ENCODE results near the gene PHGDH.

PHGDH gene

GRCh38 chr1:119715542-119715941 lies 3.8 kb downstream of the PHGDH start:
- TF ChIP-seq, protein P1, sequence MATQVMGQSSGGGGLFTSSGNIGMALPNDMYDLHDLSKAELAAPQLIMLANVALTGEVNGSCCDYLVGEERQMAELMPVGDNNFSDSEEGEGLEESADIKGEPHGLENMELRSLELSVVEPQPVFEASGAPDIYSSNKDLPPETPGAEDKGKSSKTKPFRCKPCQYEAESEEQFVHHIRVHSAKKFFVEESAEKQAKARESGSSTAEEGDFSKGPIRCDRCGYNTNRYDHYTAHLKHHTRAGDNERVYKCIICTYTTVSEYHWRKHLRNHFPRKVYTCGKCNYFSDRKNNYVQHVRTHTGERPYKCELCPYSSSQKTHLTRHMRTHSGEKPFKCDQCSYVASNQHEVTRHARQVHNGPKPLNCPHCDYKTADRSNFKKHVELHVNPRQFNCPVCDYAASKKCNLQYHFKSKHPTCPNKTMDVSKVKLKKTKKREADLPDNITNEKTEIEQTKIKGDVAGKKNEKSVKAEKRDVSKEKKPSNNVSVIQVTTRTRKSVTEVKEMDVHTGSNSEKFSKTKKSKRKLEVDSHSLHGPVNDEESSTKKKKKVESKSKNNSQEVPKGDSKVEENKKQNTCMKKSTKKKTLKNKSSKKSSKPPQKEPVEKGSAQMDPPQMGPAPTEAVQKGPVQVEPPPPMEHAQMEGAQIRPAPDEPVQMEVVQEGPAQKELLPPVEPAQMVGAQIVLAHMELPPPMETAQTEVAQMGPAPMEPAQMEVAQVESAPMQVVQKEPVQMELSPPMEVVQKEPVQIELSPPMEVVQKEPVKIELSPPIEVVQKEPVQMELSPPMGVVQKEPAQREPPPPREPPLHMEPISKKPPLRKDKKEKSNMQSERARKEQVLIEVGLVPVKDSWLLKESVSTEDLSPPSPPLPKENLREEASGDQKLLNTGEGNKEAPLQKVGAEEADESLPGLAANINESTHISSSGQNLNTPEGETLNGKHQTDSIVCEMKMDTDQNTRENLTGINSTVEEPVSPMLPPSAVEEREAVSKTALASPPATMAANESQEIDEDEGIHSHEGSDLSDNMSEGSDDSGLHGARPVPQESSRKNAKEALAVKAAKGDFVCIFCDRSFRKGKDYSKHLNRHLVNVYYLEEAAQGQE (IDR thresholded peaks at IDR 0.05; ENCODE audit: insufficient read depth in 1 of 2, low read depth in 2 of 2, low read length in 2 of 2), result no peak
- TF ChIP-seq TAF1 (IDR thresholded peaks at IDR 0.05; ENCODE audit: borderline replicate concordance, insufficient read depth, low read length) (no peak), FOXP2 (optimal IDR thresholded peaks at IDR 0.05; ENCODE audit: borderline replicate concordance, extremely low read depth, extremely low read length, insufficient read depth) (no peak), POLR2AphosphoS5 (IDR thresholded peaks at IDR 0.05; ENCODE audit: low read depth, low read length) (no peak), SIN3A (IDR thresholded peaks at IDR 0.05; ENCODE audit: borderline replicate concordance, insufficient read depth, low read length) (no peak)

DNA sequence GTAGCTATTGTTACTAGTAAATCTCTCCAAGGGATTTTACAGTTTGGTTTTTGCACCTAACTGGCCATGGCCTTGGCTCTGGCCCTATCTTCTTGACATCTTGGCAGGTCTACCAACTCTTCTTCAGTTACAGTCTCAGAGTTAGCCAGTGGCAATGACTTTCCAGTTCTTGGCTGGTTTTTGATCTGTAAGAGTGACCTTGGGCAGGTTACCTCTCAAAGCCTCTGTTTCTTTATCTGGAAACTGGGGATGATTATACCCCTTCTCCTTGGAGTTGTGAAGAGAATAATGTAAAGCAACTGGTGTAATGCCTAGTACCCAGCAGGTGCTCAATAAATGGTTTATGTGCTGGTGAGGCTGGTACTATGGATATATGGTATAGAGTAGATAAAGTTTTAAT lies 6.7 kb downstream of the PHGDH start:
- TF ChIP-seq TAF1 (IDR thresholded peaks at IDR 0.05; ENCODE audit: borderline replicate concordance, insufficient read depth, low read length) (no peak), SIN3A (IDR thresholded peaks at IDR 0.05; ENCODE audit: borderline replicate concordance, insufficient read depth, low read length) (no peak), POLR2AphosphoS5 (IDR thresholded peaks at IDR 0.05; ENCODE audit: low read depth, low read length) (no peak), FOXP2 (optimal IDR thresholded peaks at IDR 0.05; ENCODE audit: borderline replicate concordance, extremely low read depth, extremely low read length, insufficient read depth) (no peak)
- TF ChIP-seq, protein P1 (IDR thresholded peaks at IDR 0.05; ENCODE audit: insufficient read depth in 1 of 2, low read depth in 2 of 2, low read length in 2 of 2), result no peak

DNA sequence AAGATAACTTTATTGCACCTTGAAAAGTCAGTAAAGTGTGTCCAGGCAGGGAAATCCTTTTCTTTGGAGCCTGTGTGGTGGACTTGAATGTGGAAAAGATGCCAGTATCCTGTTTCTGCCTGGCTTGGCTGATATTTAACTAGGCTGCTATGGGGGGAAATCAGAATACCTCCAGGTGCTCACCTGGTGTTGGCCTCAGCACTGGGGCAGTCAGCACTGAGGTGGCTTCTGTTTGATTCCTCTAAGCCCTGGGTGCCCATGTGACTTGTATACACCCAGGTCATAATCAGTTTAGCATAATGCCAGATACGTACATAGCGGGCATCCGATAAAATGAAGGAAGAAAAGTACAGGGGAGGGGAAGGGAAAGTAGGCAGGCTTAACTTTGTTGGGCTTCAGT lies 7.2 kb downstream of the PHGDH start:
- TF ChIP-seq SIN3A (IDR thresholded peaks at IDR 0.05; ENCODE audit: borderline replicate concordance, insufficient read depth, low read length) (no peak), POLR2AphosphoS5 (IDR thresholded peaks at IDR 0.05; ENCODE audit: low read depth, low read length) (no peak), TAF1 (IDR thresholded peaks at IDR 0.05; ENCODE audit: borderline replicate concordance, insufficient read depth, low read length) (no peak), FOXP2 (optimal IDR thresholded peaks at IDR 0.05; ENCODE audit: borderline replicate concordance, extremely low read depth, extremely low read length, insufficient read depth) (no peak)
- TF ChIP-seq, protein P1 (IDR thresholded peaks at IDR 0.05; ENCODE audit: insufficient read depth in 1 of 2, low read depth in 2 of 2, low read length in 2 of 2), result no peak

DNA sequence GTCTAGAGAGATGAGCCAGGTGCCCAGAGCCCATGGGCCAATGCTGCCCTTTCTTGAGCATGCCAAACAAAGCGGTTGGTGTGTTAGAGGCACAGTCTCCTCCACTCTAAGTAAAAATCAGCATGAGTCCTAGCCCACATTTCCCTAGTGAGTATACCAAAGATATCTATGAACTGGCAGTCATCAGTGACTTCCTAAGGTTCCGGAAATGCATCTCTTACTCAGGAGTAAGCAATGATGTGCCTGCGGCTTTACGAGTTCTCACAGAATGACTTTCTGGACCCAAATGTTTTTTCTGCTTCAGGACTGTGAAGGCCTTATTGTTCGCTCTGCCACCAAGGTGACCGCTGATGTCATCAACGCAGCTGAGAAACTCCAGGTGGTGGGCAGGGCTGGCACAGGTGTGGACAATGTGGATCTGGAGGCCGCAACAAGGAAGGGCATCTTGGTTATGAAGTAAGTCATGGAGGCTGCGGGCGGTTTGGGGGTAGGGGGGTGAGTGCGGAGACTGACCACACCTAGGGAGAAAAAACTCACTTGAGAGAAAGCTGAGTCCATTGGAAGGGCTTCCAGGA lies 9.2 kb downstream of the PHGDH start:
- TF ChIP-seq FOXP2 (optimal IDR thresholded peaks at IDR 0.05; ENCODE audit: borderline replicate concordance, extremely low read depth, extremely low read length, insufficient read depth) (no peak), POLR2AphosphoS5 (IDR thresholded peaks at IDR 0.05; ENCODE audit: low read depth, low read length) (no peak; the same call in 1 of the 2 replicates), TAF1 (IDR thresholded peaks at IDR 0.05; ENCODE audit: borderline replicate concordance, insufficient read depth, low read length) (no peak), SIN3A (IDR thresholded peaks at IDR 0.05; ENCODE audit: borderline replicate concordance, insufficient read depth, low read length) (no peak)
- TF ChIP-seq, protein P1 (IDR thresholded peaks at IDR 0.05; ENCODE audit: insufficient read depth in 1 of 2, low read depth in 2 of 2, low read length in 2 of 2), result no peak

Measured in PFSK-1 (cell line).